OCI-LY7 (cell line): Measurements from ENCODE around the gene OPHN1. TPM values are rescaled to one million over a fixed set of nuclear protein-coding genes. Genes with fewer than 3 reads are reported as not detected.

Experiments
- BruUV-seq: library from RNA; stranded (reverse); fragments of 400-500 nt; replicated peaks from 2 replicates; lab custom pipeline; 2021; lab: Mats Ljungman, UMichigan
- CTCF ChIA-PET: fragments of 300-600 bp; sonication (Branson Sonifier 250); formaldehyde crosslinking; loops from one replicate; lab custom pipeline; 2022; ENCODE audit warnings: antibody characterized with exemption; ENCODE audit not compliant: unreplicated experiment; lab: Charles Lee
- POLR2A ChIA-PET: fragments of 300-600 bp; sonication (Branson Sonifier 250); formaldehyde crosslinking; loops from one replicate; lab custom pipeline; 2022; ENCODE audit warnings: antibody characterized with exemption; lab: Charles Lee
- DNase-seq: peaks from one replicate; pipeline ENCODE4 v3.0.0-alpha.2; 2015; ENCODE audit warnings: low spot score
- H2AFZ ChIP-seq: fragments of 200-600 bp; sonication (generic), shearing (Covaris generic); 2 replicates; pipeline ENCODE4 v1.6.1; 2014; ENCODE audit warnings: mild to moderate bottlenecking, antibody characterized with exemption, low read length, moderate library complexity
- H3K27ac ChIP-seq: fragments of 200-600 bp; sonication (generic); 2 replicates; pipeline ENCODE4 v1.5.1; 2014; ENCODE audit warnings: mixed run types, low read depth, mild to moderate bottlenecking, moderate library complexity, low read length, inconsistent platforms; ENCODE audit not compliant: poor library complexity, severe bottlenecking
- H3K36me3 ChIP-seq: fragments of 200-600 bp; sonication (generic); 2 replicates; pipeline ENCODE4 v1.6.1; 2014; ENCODE audit warnings: mild to moderate bottlenecking, antibody characterized with exemption, low read length, moderate library complexity, mixed read lengths; ENCODE audit not compliant: insufficient read depth
- H3K4me1 ChIP-seq: fragments of 200-600 bp; sonication (generic); 2 replicates; pipeline ENCODE4 v1.5.1; 2014; ENCODE audit warnings: mild to moderate bottlenecking, low read length; ENCODE audit not compliant: insufficient read depth, poor library complexity, severe bottlenecking
- H3K4me2 ChIP-seq: fragments of 200-600 bp; sonication (generic); 2 replicates; pipeline ENCODE4 v1.6.1; 2014; ENCODE audit warnings: mild to moderate bottlenecking, low read length
- H3K4me3 ChIP-seq: fragments of 200-600 bp; sonication (generic); 2 replicates; pipeline ENCODE4 v1.5.1; 2014; ENCODE audit warnings: mild to moderate bottlenecking, low read depth, low read length; ENCODE audit not compliant: poor library complexity, severe bottlenecking
- H3K79me2 ChIP-seq: fragments of 200-600 bp; sonication (generic); 2 replicates; pipeline ENCODE4 v1.6.1; 2016; ENCODE audit warnings: low read depth, mild to moderate bottlenecking, low read length, moderate library complexity, mixed read lengths; ENCODE audit not compliant: insufficient read depth
- H3K9me2 ChIP-seq: fragments of 200-600 bp; sonication (generic); 2 replicates; pipeline ENCODE4 v1.6.1; 2016; ENCODE audit warnings: mild to moderate bottlenecking, low read length, mixed read lengths; ENCODE audit not compliant: insufficient read depth
- H3K9me3 ChIP-seq: fragments of 200-600 bp; sonication (generic); 2 replicates; pipeline ENCODE4 v1.6.1; 2014; ENCODE audit warnings: mild to moderate bottlenecking, mixed run types, low read length, mixed read lengths
- H4K20me1 ChIP-seq: fragments of 200-600 bp; sonication (generic); 2 replicates; pipeline ENCODE4 v1.6.1; 2014; ENCODE audit warnings: mild to moderate bottlenecking, antibody characterized with exemption, low read length, moderate library complexity, mixed read lengths; ENCODE audit not compliant: insufficient read depth
- CTCF ChIP-seq: fragments of 200-600 bp; sonication (generic); conservative IDR thresholded peaks from 2 replicates; pipeline ENCODE4 v1.5.1; 2014; ENCODE audit warnings: mild to moderate bottlenecking, antibody characterized with exemption, low read length, moderate library complexity, mixed read lengths
- EZH2phosphoT487 ChIP-seq: fragments of 200-600 bp; sonication (generic); IDR thresholded peaks from 2 replicates; pipeline ENCODE4 v1.6.1; 2018; ENCODE audit warnings: low read depth, borderline replicate concordance, mild to moderate bottlenecking, mixed run types, antibody characterized with exemption, low read length, moderate library complexity, mixed read lengths
- intact Hi-C: fragments of 100-400 bp; cut with micrococcal nuclease; formaldehyde crosslinking; loops from one replicate; pipeline ENCODE4 v1.10.0; 2022; ENCODE audit not compliant: unreplicated experiment
- small RNA-seq: library from RNA; depleted of rRNA; stranded (forward); fragments of <200 nt; gene quantifications from one replicate; pipeline ENCODE3, GENCODE V24; 2014
- total RNA-seq, 2 experiments: library from RNA; depleted of rRNA in 1 of 2; stranded (reverse); fragments of >200 nt in 1 of 2; shearing (Covaris generic) in 1 of 2; gene quantifications; 2 replicates each; pipeline ENCODE4 v1.2.3, GENCODE V29; 2014 to 2022

The OPHN1 gene
- total RNA-seq, 2 experiments from 2014 or later: not detected

- DNase-seq: no peak
- TF ChIP-seq CTCF: peak; percentile 46
- no peak for TF ChIP-seq EZH2phosphoT487
- Histone ChIP-seq H3K79me2 (no peaks in the 10 kb centered on the region), H4K20me1 (no peaks in the 10 kb centered on the region), H3K9me3 (no peaks in the 10 kb centered on the region), H3K4me2 (no peak overlapping the region), H3K4me1 (no peaks in the 10 kb centered on the region), H3K9me2 (no peaks in the 10 kb centered on the region), H3K27ac (no peak overlapping the region), H2AFZ (no peak overlapping the region), H3K4me3 (no peak overlapping the region), H3K36me3 (no peaks in the 10 kb centered on the region)
- intact Hi-C loops: no loop called here
- no TSS peak for BruUV-seq
- POLR2A ChIA-PET: no interaction called here
- CTCF ChIA-PET: no interaction called here
Measured at GRCh38 chrX:68018248-68019203, 414.8 kb downstream of the OPHN1 start.

GRCh38 chrX:67998540-67998939 lies 434.8 kb downstream of the OPHN1 start:
- no TSS peak for BruUV-seq
- no peaks in the 10 kb centered on the region for H3K4me1 ChIP-seq
- ChIA-PET POLR2A (no interaction called here), CTCF (no interaction called here)
- no peak for TF ChIP-seq EZH2phosphoT487
- no peak for TF ChIP-seq CTCF
- no peak overlapping the region for H2AFZ ChIP-seq
- H3K9me3 ChIP-seq: no peaks in the 10 kb centered on the region
- H3K79me2 ChIP-seq: no peaks in the 10 kb centered on the region
- no peaks in the 10 kb centered on the region for H3K36me3 ChIP-seq
- intact Hi-C loops: no loop called here
- no peak overlapping the region for H3K4me2 ChIP-seq
- H3K27ac ChIP-seq: no peak overlapping the region
- H3K9me2 ChIP-seq: no peaks in the 10 kb centered on the region
- no peaks in the 10 kb centered on the region for H4K20me1 ChIP-seq
- DNase-seq: no peak
- H3K4me3 ChIP-seq: no peak overlapping the region

Small RNA genes lying within 50 kb of the gene (small RNA-seq; reads per million reads assigned to genes)
- not detected for gene RF00019
- not detected for gene RNU6-1225P

Other genes with a start within 250 kb of the OPHN1 start
- 7.2 and 9.0 TPM in 2 replicates for gene YIPF6, start 65.6 kb upstream of the OPHN1 start, total RNA-seq (2014; rRNA removed; shearing (Covaris generic))
- 14.7 and 16.3 TPM in 2 replicates for gene YIPF6, start 65.6 kb upstream of the OPHN1 start, total RNA-seq (2022)
- gene STARD8, start 214.2 kb upstream of the OPHN1 start, total RNA-seq (2014; rRNA removed; shearing (Covaris generic)): not detected in 2 replicates
- not detected in 2 replicates for gene STARD8, start 214.2 kb upstream of the OPHN1 start, total RNA-seq (2022)